ENCODE measurements around the gene FAM50B. TPM values are rescaled to one million over a fixed set of nuclear protein-coding genes. Genes with fewer than 3 reads are reported as not detected.
A peak's percentile ranks its signal among the peaks of the same experiment; 100 is the strongest.

Gene FAM50B
- total RNA-seq, 1 donor from 2014 or later = 0.70 TPM

DNA sequence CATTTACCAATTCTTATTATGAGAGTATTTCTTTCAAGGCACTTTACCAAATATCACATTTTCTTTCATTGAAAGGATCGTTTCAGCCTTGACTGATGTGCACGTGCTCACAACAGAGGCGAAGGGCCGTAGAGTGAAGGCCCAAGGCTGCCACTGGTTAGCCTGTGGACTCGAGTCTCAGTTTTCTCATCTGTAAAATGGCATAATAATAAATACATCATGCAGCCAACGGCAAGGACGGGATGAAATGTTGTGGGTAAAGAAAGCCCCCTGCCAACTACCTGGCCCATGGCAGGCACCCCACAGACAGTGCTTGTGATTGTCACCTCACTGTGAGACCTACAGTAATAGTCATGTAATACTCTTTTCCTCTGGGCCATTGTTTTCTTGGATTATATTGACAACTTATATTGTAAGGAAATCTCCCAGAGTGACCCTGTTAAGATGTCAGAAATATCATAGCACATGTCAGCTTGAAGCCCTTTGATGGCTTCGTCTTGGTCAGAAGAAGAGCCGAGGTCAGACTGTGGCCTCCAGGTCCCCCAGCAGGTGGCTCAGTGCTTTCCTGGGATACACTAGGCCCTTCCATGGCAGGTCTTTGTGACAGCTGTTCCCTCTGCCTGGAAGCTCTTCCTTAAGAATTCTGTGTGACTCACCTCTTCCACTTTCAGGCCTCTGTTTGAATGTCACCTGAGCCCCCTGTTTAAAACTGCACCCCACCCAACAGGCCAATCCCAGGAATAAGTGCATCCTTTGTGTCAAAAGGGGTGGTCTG lies 36.3 kb downstream of the FAM50B start:
- no peak for DNase-seq (ENCODE audit: extremely low spot score, unreplicated experiment)
- H3K4me1 Mint-ChIP-seq (ENCODE audit: unreplicated experiment) = peaks cover 38% of the 10 kb centered on the region
- no peak overlapping the region for H3K4me3 Mint-ChIP-seq (ENCODE audit: unreplicated experiment)
- H3K9me3 Mint-ChIP-seq (ENCODE audit: unreplicated experiment) = no peaks in the 10 kb centered on the region
- TF ChIP-seq, protein P1, sequence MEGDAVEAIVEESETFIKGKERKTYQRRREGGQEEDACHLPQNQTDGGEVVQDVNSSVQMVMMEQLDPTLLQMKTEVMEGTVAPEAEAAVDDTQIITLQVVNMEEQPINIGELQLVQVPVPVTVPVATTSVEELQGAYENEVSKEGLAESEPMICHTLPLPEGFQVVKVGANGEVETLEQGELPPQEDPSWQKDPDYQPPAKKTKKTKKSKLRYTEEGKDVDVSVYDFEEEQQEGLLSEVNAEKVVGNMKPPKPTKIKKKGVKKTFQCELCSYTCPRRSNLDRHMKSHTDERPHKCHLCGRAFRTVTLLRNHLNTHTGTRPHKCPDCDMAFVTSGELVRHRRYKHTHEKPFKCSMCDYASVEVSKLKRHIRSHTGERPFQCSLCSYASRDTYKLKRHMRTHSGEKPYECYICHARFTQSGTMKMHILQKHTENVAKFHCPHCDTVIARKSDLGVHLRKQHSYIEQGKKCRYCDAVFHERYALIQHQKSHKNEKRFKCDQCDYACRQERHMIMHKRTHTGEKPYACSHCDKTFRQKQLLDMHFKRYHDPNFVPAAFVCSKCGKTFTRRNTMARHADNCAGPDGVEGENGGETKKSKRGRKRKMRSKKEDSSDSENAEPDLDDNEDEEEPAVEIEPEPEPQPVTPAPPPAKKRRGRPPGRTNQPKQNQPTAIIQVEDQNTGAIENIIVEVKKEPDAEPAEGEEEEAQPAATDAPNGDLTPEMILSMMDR (IDR thresholded peaks at IDR 0.05) = no peak
- H3K27ac Mint-ChIP-seq (ENCODE audit: unreplicated experiment) = no peak overlapping the region
- H3K27me3 Mint-ChIP-seq (ENCODE audit: unreplicated experiment) = no peaks in the 10 kb centered on the region
- no peaks in the 10 kb centered on the region for H3K36me3 Mint-ChIP-seq (ENCODE audit: unreplicated experiment)

DNA sequence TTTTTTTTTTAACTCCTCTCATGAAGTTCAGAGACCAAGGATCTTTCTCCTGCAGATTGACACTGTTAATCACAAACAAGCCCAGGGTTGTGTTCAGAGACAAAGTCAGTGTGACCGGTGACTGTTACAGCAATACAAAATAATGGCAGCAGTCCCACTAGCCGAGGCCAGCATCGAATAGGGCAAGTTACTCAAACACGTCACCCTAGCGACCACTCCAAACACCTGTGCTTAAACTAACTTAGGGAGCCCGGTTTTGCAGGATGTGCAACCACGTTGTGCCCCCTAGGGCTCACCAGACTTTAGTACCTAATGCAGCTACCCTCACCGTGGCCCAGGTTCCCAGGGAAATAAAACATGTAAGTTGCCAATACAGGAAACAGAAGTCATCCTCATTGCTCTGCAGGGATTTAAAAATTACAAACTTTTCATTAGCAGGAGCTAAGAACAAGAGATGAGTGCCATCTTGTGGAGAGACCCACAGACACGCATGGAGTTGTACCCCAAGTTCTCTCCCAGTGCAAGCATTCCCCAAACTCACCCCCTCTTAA lies 38.1 kb downstream of the FAM50B start:
- H3K36me3 Mint-ChIP-seq (ENCODE audit: unreplicated experiment) = no peaks in the 10 kb centered on the region
- H3K9me3 Mint-ChIP-seq (ENCODE audit: unreplicated experiment) = no peaks in the 10 kb centered on the region
- no peak for DNase-seq (ENCODE audit: extremely low spot score, unreplicated experiment)
- no peak overlapping the region for H3K27ac Mint-ChIP-seq (ENCODE audit: unreplicated experiment)
- TF ChIP-seq, protein P1 (IDR thresholded peaks at IDR 0.05) = peak; percentile 69
- no peak overlapping the region for H3K4me3 Mint-ChIP-seq (ENCODE audit: unreplicated experiment)
- no peaks in the 10 kb centered on the region for H3K27me3 Mint-ChIP-seq (ENCODE audit: unreplicated experiment)
- peaks cover 43% of the 10 kb centered on the region for H3K4me1 Mint-ChIP-seq (ENCODE audit: unreplicated experiment)

DNA sequence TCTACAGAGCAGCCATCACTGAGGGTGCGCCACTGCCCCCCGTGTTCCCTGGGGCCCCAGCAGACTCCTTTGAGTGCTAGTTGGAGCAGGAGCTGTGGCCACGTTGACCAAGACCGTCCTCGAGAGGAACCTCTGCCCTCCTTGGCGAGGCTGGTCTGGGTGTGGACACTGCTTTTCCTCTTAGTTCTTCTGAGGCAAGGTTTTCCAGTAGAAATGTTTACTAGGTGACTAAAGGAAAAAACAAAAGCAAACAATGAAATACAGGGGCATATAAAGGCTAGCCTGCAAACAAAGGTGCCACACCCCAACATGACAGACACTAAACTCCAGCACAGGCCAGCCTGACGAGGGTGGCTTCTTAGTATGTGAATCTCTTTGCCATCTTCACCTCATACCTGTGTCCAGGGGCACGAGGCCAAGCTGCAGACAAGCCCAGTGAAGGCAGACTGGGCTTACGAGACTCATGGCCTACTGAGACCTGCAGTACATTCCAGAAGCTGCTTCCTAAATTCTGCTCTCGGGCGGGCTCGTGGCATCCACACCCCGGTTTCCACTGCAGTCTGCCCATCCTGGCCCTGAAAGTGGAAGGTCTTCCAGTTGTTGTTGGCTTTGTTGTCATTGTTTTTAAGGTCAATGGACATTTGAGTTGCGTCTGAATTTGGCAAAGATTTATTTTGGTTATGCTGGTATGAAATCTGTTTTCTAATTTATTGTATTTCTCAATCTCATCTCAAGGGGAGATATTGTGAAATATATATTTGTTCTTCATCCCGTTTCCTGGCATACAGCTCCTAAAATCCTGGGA lies 39.2 kb downstream of the FAM50B start:
- DNase-seq (ENCODE audit: extremely low spot score, unreplicated experiment) = no peak
- H3K4me3 Mint-ChIP-seq (ENCODE audit: unreplicated experiment) = no peak overlapping the region
- H3K9me3 Mint-ChIP-seq (ENCODE audit: unreplicated experiment) = no peaks in the 10 kb centered on the region
- H3K4me1 Mint-ChIP-seq (ENCODE audit: unreplicated experiment) = peaks cover 33% of the 10 kb centered on the region
- H3K36me3 Mint-ChIP-seq (ENCODE audit: unreplicated experiment) = no peaks in the 10 kb centered on the region
- H3K27me3 Mint-ChIP-seq (ENCODE audit: unreplicated experiment) = no peaks in the 10 kb centered on the region
- TF ChIP-seq, protein P1 (IDR thresholded peaks at IDR 0.05) = no peak
- H3K27ac Mint-ChIP-seq (ENCODE audit: unreplicated experiment) = no peak overlapping the region

DNA sequence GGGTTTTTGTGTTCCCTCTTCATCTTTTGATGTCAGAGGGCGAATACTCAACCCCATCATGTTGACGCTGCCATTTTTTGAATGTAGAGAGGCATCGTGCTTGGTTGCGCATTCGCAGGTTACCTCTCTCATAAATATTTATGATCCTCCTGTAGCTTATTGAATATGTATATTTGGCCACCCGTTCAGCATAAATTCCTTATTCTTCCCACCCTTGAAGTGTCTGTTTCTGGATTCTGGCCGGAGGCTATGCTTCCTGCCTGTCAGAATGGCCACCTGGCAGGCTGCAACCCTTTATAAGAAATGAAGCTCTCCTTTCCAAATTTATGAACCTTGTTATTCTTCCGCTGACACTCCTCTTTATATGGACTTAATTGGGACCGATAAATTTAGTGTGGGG lies 40.9 kb downstream of the FAM50B start:
- Mint-ChIP-seq H3K4me1 (ENCODE audit: unreplicated experiment) (peaks cover 19% of the 10 kb centered on the region), H3K9me3 (ENCODE audit: unreplicated experiment) (no peaks in the 10 kb centered on the region)

More for the DNA sequence above, 40.9 kb downstream of the FAM50B start:
- Mint-ChIP-seq H3K27ac (ENCODE audit: unreplicated experiment) (no peak overlapping the region), H3K36me3 (ENCODE audit: unreplicated experiment) (no peaks in the 10 kb centered on the region), H3K4me3 (ENCODE audit: unreplicated experiment) (no peak overlapping the region), H3K27me3 (ENCODE audit: unreplicated experiment) (no peaks in the 10 kb centered on the region)
- TF ChIP-seq, protein P1 (IDR thresholded peaks at IDR 0.05) = no peak
- DNase-seq (ENCODE audit: extremely low spot score, unreplicated experiment) = no peak

Measured in osteocyte (in vitro differentiated cells).